Adipocyte (in vitro differentiated cells): ENCODE data around the gene DLG2.

Experiments used
- DNase-seq: peaks from one replicate; pipeline ENCODE4 v3.0.0-alpha.2; 2015; ENCODE audit warnings: low read depth
- H3K27me3 ChIP-seq: replicated peaks from 2 replicates; pipeline ENCODE4 v1.7.0; 2013; ENCODE audit warnings: mild to moderate bottlenecking, low read length, moderate library complexity; ENCODE audit not compliant: control insufficient read depth, insufficient read depth
- H3K36me3 ChIP-seq: 2 replicates; pipeline ENCODE4 v1.7.0; 2013; ENCODE audit warnings: low read length, mild to moderate bottlenecking, moderate library complexity; ENCODE audit not compliant: control insufficient read depth, insufficient read depth, severe bottlenecking
- H3K4me1 ChIP-seq: 2 replicates; pipeline ENCODE4 v1.7.0; 2013; ENCODE audit warnings: mild to moderate bottlenecking, low read length, moderate library complexity; ENCODE audit not compliant: control insufficient read depth, insufficient read depth
- H3K4me3 ChIP-seq: 2 replicates; pipeline ENCODE4 v1.7.0; 2013; ENCODE audit warnings: mild to moderate bottlenecking, low read length, moderate library complexity
- H3K9ac ChIP-seq: 2 replicates; pipeline ENCODE4 v1.7.0; 2013; ENCODE audit warnings: mild to moderate bottlenecking, low read length, moderate library complexity
- H3K9me3 ChIP-seq: 2 replicates; pipeline ENCODE4 v1.7.0; 2013; ENCODE audit warnings: mild to moderate bottlenecking, low read length, moderate library complexity; ENCODE audit not compliant: control insufficient read depth

DLG2 gene

DNA sequence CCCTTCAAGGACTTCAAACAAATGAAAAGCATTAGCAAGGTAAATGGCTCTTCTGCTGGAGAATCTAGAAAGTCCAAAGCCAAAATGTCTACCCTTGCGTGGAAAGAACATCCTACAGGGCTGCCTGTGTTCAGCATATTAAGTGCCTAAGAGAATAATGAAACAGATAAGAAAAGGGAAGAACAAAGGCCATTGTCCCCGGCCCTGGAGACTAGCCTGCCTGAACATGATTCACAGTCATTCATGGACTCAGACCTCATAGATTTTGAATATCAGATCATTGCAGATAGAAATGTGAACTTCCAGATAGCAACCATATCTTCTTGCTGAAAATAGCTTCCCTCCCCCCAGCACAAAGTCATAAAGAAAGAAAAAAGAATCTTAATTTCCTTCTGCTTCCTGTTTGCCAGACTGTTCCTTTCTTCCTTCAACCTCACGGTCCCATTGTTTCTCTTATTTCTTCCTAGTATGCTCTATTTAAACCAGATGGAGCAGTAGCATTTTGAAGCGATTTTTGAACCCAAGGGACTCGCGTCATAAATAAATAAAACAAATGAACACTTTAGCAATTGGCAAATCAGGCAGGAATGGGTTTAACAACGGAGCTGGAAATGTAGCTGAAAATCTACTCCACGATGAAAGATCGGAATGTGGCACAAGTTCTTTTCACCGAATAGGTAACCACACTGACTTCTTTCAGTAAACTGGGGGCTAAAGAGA is 1932.8 kb downstream of the DLG2 start:
- Histone ChIP-seq H3K9ac (no peak overlapping the region), H3K4me3 (no peak overlapping the region), H3K9me3 (no peaks in the 10 kb centered on the region), H3K36me3 (no peaks in the 10 kb centered on the region), H3K27me3 (peaks cover 12% of the 10 kb centered on the region), H3K4me1 (peaks cover 13% of the 10 kb centered on the region)
- DNase-seq = no peak

GRCh38 chr11:83693306-83693992 is 1933.7 kb downstream of the DLG2 start:
- H3K9me3 ChIP-seq = no peaks in the 10 kb centered on the region
- no peaks in the 10 kb centered on the region for H3K36me3 ChIP-seq
- no peak overlapping the region for H3K4me3 ChIP-seq
- peaks cover 21% of the 10 kb centered on the region for H3K4me1 ChIP-seq
- DNase-seq = no peak
- peaks cover 12% of the 10 kb centered on the region for H3K27me3 ChIP-seq
- no peak overlapping the region for H3K9ac ChIP-seq

- Histone ChIP-seq H3K9me3 (no peaks in the 10 kb centered on the region), H3K27me3 (peaks cover 12% of the 10 kb centered on the region), H3K4me3 (no peak overlapping the region), H3K36me3 (no peaks in the 10 kb centered on the region), H3K9ac (no peak overlapping the region), H3K4me1 (peaks cover 21% of the 10 kb centered on the region)
- DNase-seq = no peak
These were observed 1934.5 kb downstream of the DLG2 start for GRCh38 chr11:83692675-83693074.

DNA sequence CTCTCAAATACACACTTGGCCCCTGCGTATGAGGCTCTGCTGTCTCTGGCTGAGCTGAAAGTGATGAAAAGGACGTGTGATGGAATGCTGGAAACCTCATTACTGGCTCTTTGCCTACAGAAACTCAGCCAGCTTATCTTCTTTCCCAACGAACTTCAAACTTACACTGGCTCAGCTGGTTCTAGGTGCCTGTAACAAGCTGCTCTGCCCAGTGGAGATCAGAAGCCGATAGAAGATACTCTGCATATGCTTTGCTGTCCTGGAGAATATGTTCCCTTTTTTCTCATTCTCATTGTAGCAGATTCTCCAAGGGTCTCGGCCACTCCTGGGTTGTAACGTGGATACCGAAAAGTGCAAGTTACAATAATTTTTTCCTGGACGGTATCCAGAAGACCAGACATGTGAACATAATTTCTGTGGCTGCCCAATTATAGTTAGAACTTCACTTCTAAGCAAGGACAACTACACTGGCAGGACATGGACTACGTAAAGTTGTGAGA is 1935.6 kb downstream of the DLG2 start:
- H3K27me3 ChIP-seq = peaks cover 12% of the 10 kb centered on the region
- peaks cover 21% of the 10 kb centered on the region for H3K4me1 ChIP-seq
- DNase-seq = no peak
- no peak overlapping the region for H3K4me3 ChIP-seq
- no peaks in the 10 kb centered on the region for H3K9me3 ChIP-seq
- H3K9ac ChIP-seq = no peak overlapping the region
- H3K36me3 ChIP-seq = no peaks in the 10 kb centered on the region

DNA sequence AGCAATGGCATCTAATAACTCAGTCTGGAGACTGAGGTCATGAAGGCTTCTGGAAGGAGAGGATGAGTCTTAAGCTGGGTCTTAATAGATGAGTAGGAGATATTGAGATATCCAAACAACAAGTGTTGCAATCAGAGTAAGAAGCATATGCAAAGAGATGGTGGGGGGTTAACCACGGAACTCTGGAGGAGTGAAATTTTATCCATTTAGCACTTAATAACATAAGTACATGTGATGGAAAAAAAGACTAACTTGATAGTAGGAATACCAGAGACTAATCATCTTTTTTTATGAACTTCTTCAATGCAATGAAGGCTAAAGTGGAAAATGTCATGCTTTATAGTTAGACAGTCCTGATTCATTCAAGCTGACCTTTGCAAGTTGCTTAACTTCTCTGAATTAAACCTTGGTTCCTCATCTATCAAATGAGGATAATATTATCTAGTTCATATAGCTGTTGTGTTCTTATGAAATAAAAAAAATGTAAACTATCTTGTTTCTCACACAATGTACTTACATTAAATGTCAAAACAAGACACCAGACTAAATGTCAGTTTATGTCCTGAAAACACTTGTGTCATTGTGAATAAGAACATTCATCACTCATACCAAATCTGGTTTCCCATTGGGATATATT is 1937.9 kb downstream of the DLG2 start:
- no peaks in the 10 kb centered on the region for H3K9me3 ChIP-seq
- no peak overlapping the region for H3K4me3 ChIP-seq
- H3K4me1 ChIP-seq = peaks cover 21% of the 10 kb centered on the region
- no peaks in the 10 kb centered on the region for H3K36me3 ChIP-seq
- DNase-seq = no peak
- H3K9ac ChIP-seq = no peak overlapping the region
- H3K27me3 ChIP-seq = peaks cover 17% of the 10 kb centered on the region

DNA sequence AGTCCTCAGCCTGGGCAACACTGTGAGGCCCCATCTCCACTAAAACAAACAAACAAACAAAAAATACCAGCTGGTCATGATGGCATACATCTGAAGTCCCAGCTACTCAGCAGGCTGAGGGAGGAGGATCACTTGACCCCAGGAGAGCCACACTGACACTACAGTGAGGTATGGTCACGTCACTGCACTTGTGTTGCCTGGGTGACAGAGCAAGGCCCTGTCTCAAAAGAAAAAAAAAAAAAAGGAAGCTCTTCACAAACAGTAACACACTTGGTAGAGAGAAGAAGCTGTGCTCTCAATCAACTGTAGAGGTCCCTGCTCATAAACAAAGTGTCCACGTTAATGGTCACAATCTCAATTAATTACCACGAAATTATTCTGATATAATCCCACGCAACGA is 1939.4 kb downstream of the DLG2 start:
- Histone ChIP-seq H3K9ac (no peak overlapping the region), H3K4me1 (peaks cover 21% of the 10 kb centered on the region), H3K4me3 (no peak overlapping the region), H3K27me3 (peaks cover 20% of the 10 kb centered on the region), H3K9me3 (no peaks in the 10 kb centered on the region), H3K36me3 (no peaks in the 10 kb centered on the region)
- DNase-seq = no peak

- no peak overlapping the region for H3K9ac ChIP-seq
- no peaks in the 10 kb centered on the region for H3K9me3 ChIP-seq
- H3K36me3 ChIP-seq = no peaks in the 10 kb centered on the region
- H3K27me3 ChIP-seq = peaks cover 38% of the 10 kb centered on the region
- no peak overlapping the region for H3K4me3 ChIP-seq
- H3K4me1 ChIP-seq = peaks cover 10% of the 10 kb centered on the region
- DNase-seq = no peak
These were observed 1941.4 kb downstream of the DLG2 start for GRCh38 chr11:83685730-83686129.

DNA sequence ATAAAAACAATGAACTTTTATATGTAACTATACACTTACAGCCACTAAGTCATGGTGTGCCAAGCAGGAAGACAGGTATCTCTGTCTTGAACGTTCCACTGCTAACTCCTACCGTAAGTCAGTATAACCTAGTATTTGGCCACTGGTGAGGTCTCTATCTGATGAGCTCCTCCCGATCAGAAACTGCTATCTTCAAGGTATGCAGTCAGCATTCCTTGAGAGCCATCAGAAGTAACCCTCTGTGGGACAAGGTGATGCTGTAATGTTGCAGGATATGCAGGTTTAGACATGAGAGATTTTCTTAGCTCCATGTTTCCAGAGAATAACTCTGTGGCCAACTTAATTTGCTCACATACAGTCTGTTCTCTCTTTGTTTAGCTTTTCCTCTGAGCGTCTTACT is 1943.1 kb downstream of the DLG2 start:
- peaks cover 38% of the 10 kb centered on the region for H3K27me3 ChIP-seq
- DNase-seq = no peak
- no peaks in the 10 kb centered on the region for H3K9me3 ChIP-seq
- H3K4me1 ChIP-seq = peaks cover 5% of the 10 kb centered on the region
- H3K4me3 ChIP-seq = no peak overlapping the region
- H3K9ac ChIP-seq = no peak overlapping the region
- no peaks in the 10 kb centered on the region for H3K36me3 ChIP-seq

DNA sequence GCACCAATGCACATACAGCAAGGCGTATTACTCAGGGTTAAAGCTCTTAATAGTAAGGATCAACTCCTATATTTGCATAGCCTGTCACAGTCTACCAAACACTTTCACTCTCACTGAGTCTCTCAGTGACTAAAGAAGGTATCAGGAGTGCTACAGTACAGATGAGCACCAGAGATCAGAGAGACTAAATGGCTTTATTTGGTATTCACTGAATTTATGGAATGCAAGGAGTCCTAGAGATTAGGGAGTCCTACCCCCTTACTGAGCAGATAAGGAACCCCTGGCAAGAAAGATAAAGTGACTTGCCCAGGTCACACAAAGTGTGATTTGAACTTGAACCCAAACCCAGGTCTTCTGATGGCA is 1944.6 kb downstream of the DLG2 start:
- Histone ChIP-seq H3K9ac (no peak overlapping the region), H3K4me1 (no peaks in the 10 kb centered on the region), H3K36me3 (no peaks in the 10 kb centered on the region), H3K27me3 (peaks cover 38% of the 10 kb centered on the region), H3K9me3 (no peaks in the 10 kb centered on the region), H3K4me3 (no peak overlapping the region)
- DNase-seq = no peak

GRCh38 chr11:83681906-83682610 is 1945.1 kb downstream of the DLG2 start:
- H3K4me3 ChIP-seq = peak overlapping the region; percentile 42
- H3K27me3 ChIP-seq = peaks cover 38% of the 10 kb centered on the region
- no peak for DNase-seq
- no peaks in the 10 kb centered on the region for H3K4me1 ChIP-seq
- H3K9ac ChIP-seq = no peak overlapping the region
- H3K36me3 ChIP-seq = no peaks in the 10 kb centered on the region
- H3K9me3 ChIP-seq = no peaks in the 10 kb centered on the region
